Gastrocnemius medialis (tissue), 4 donors: Measurements from ENCODE around the gene DLX3.

Experiments
- CTCF ChIP-seq, 5 experiments: fragments of 450-650 bp in 3 of 5; fragments of 200-600 bp in 2 of 5; sonication (generic) in 2 of 5; IDR thresholded peaks in 4 of 5; conservative IDR thresholded peaks in 1 of 5; 1 replicate in 4 of 5; 2 replicates in 1 of 5; pipeline ENCODE4 v1.5.1; 2016 to 2019; ENCODE audit warnings: antibody characterized with exemption in 5 of 5, mild to moderate bottlenecking in 3 of 5, moderate library complexity in 3 of 5
- POLR2A ChIP-seq, 2 donors: fragments of 450-650 bp; IDR thresholded peaks; one replicate each; pipeline ENCODE4 v1.6.1; 2017; ENCODE audit warnings: antibody characterized with exemption in 2 of 2, mild to moderate bottlenecking in 2 of 2, moderate library complexity in 2 of 2

DNA sequence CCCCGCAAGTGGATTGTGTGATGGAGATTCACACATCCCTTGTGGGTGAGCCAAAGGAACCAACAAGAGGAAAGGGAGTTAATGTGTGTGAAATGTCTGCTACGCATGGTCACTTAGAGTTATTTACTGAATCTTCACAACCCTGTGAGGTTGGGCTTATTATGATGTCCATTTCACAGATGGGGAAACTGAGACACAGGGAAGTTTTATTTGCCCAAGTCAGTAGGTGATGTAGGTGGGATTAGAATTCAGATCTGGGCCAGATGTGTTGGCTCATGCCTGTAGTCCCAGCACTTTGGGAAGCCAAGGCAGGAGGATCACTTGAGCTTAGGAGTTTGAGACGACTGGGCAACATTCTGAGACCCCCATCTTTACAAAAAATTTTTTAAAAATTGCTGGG lies 37.7 kb downstream of the DLX3 start:
- TF ChIP-seq CTCF (IDR thresholded peaks at IDR 0.05 in 4 of 5, conservative IDR thresholded peaks at IDR 0.05 in 1 of 5): no peak
- no peak for TF ChIP-seq POLR2A (IDR thresholded peaks at IDR 0.05)
